Adipocyte (in vitro differentiated cells): ENCODE results near the gene NXT2.

Experiments
- DNase-seq: peaks from one replicate; pipeline ENCODE4 v3.0.0-alpha.2; 2015; ENCODE audit warnings: low read depth
- H3K27me3 ChIP-seq: replicated peaks from 2 replicates; pipeline ENCODE4 v1.7.0; 2013; ENCODE audit warnings: mild to moderate bottlenecking, low read length, moderate library complexity; ENCODE audit not compliant: control insufficient read depth, insufficient read depth
- H3K36me3 ChIP-seq: 2 replicates; pipeline ENCODE4 v1.7.0; 2013; ENCODE audit warnings: low read length, mild to moderate bottlenecking, moderate library complexity; ENCODE audit not compliant: control insufficient read depth, insufficient read depth, severe bottlenecking
- H3K4me1 ChIP-seq: 2 replicates; pipeline ENCODE4 v1.7.0; 2013; ENCODE audit warnings: mild to moderate bottlenecking, low read length, moderate library complexity; ENCODE audit not compliant: control insufficient read depth, insufficient read depth
- H3K4me3 ChIP-seq: 2 replicates; pipeline ENCODE4 v1.7.0; 2013; ENCODE audit warnings: mild to moderate bottlenecking, low read length, moderate library complexity
- H3K9ac ChIP-seq: 2 replicates; pipeline ENCODE4 v1.7.0; 2013; ENCODE audit warnings: mild to moderate bottlenecking, low read length, moderate library complexity
- H3K9me3 ChIP-seq: 2 replicates; pipeline ENCODE4 v1.7.0; 2013; ENCODE audit warnings: mild to moderate bottlenecking, low read length, moderate library complexity; ENCODE audit not compliant: control insufficient read depth

Gene NXT2

GRCh38 chrX:109536439-109537323 lies at the start of gene NXT2:
TSS of gene NXT2 (plus strand) at chrX:109536844. CDS start at chrX:109537007, 163 bp downstream.
- peak within 1 kb of the TSS; percentile 85 for H3K4me3 ChIP-seq
- H3K27me3 ChIP-seq = peaks cover 6% of the 10 kb centered on the region
- H3K4me1 ChIP-seq = peaks cover 5% of the 10 kb centered on the region
- DNase-seq = peak; percentile 94
- no peaks in the 10 kb centered on the region for H3K36me3 ChIP-seq
- no peaks in the 10 kb centered on the region for H3K9me3 ChIP-seq
- peak within 1 kb of the TSS; percentile 88 for H3K9ac ChIP-seq

- H3K4me1 ChIP-seq = peaks cover 16% of the 10 kb centered on the region
- H3K9me3 ChIP-seq = no peaks in the 10 kb centered on the region
- no peak for DNase-seq
- no peaks in the 10 kb centered on the region for H3K36me3 ChIP-seq
- H3K4me3 ChIP-seq = no peak overlapping the region
- H3K27me3 ChIP-seq = peaks cover 44% of the 10 kb centered on the region
- no peak overlapping the region for H3K9ac ChIP-seq
Observed at GRCh38 chrX:109487640-109488039, 49.0 kb upstream of the NXT2 start.

- Histone ChIP-seq H3K27me3 (peaks cover 44% of the 10 kb centered on the region), H3K36me3 (no peaks in the 10 kb centered on the region), H3K4me3 (no peak overlapping the region), H3K9me3 (no peaks in the 10 kb centered on the region), H3K9ac (no peak overlapping the region), H3K4me1 (peaks cover 16% of the 10 kb centered on the region)
- DNase-seq = no peak
Observed at GRCh38 chrX:109489174-109489573, 47.5 kb upstream of the NXT2 start.

GRCh38 chrX:109498434-109498833 lies 38.2 kb upstream of the NXT2 start:
- Histone ChIP-seq H3K9ac (no peak overlapping the region), H3K9me3 (peaks cover 13% of the 10 kb centered on the region)

GRCh38 chrX:109501176-109501575 lies 35.5 kb upstream of the NXT2 start:
- DNase-seq = no peak
- Histone ChIP-seq H3K27me3 (peaks cover 69% of the 10 kb centered on the region), H3K4me1 (no peaks in the 10 kb centered on the region), H3K9ac (no peak overlapping the region), H3K36me3 (no peaks in the 10 kb centered on the region), H3K4me3 (no peak overlapping the region), H3K9me3 (peaks cover 10% of the 10 kb centered on the region)

More at GRCh38 chrX:109498434-109498833, 38.2 kb upstream of the NXT2 start:
- peaks cover 69% of the 10 kb centered on the region for H3K27me3 ChIP-seq
- H3K4me1 ChIP-seq = no peaks in the 10 kb centered on the region
- no peak for DNase-seq
- H3K36me3 ChIP-seq = no peaks in the 10 kb centered on the region
- H3K4me3 ChIP-seq = no peak overlapping the region

GRCh38 chrX:109508915-109509314 lies 27.7 kb upstream of the NXT2 start:
- DNase-seq = no peak
- no peaks in the 10 kb centered on the region for H3K4me1 ChIP-seq

GRCh38 chrX:109511113-109511512 lies 25.5 kb upstream of the NXT2 start:
- H3K9ac ChIP-seq = no peak overlapping the region
- no peak for DNase-seq
- H3K9me3 ChIP-seq = peaks cover 15% of the 10 kb centered on the region
- H3K4me3 ChIP-seq = no peak overlapping the region
- no peaks in the 10 kb centered on the region for H3K4me1 ChIP-seq
- peaks cover 23% of the 10 kb centered on the region for H3K27me3 ChIP-seq
- H3K36me3 ChIP-seq = no peaks in the 10 kb centered on the region

More at GRCh38 chrX:109508915-109509314, 27.7 kb upstream of the NXT2 start:
- Histone ChIP-seq H3K27me3 (peaks cover 38% of the 10 kb centered on the region), H3K9ac (no peak overlapping the region), H3K36me3 (no peaks in the 10 kb centered on the region), H3K9me3 (peaks cover 15% of the 10 kb centered on the region), H3K4me3 (no peak overlapping the region)

- no peak for DNase-seq
- Histone ChIP-seq H3K9me3 (peaks cover 5% of the 10 kb centered on the region), H3K36me3 (no peaks in the 10 kb centered on the region), H3K4me3 (no peak overlapping the region), H3K9ac (no peak overlapping the region), H3K27me3 (peaks cover 8% of the 10 kb centered on the region), H3K4me1 (no peaks in the 10 kb centered on the region)
Observed at GRCh38 chrX:109519001-109519400, 17.6 kb upstream of the NXT2 start.

- no peak overlapping the region for H3K9ac ChIP-seq
- peaks cover 2% of the 10 kb centered on the region for H3K4me1 ChIP-seq
- H3K27me3 ChIP-seq = peaks cover 6% of the 10 kb centered on the region
- no peak for DNase-seq
- no peaks in the 10 kb centered on the region for H3K36me3 ChIP-seq
- H3K9me3 ChIP-seq = peaks cover 7% of the 10 kb centered on the region
- no peak overlapping the region for H3K4me3 ChIP-seq
Observed at GRCh38 chrX:109533005-109533404, 3.6 kb upstream of the NXT2 start.

- no peak overlapping the region for H3K4me3 ChIP-seq
- no peaks in the 10 kb centered on the region for H3K36me3 ChIP-seq
- peaks cover 6% of the 10 kb centered on the region for H3K27me3 ChIP-seq
- DNase-seq = peak; percentile 1
- H3K9me3 ChIP-seq = peaks cover 7% of the 10 kb centered on the region
- H3K9ac ChIP-seq = no peak overlapping the region
- H3K4me1 ChIP-seq = peaks cover 5% of the 10 kb centered on the region
Observed at GRCh38 chrX:109533631-109534030, 3.0 kb upstream of the NXT2 start.

GRCh38 chrX:109534933-109535332 lies 1.7 kb upstream of the NXT2 start:
- no peaks in the 10 kb centered on the region for H3K9me3 ChIP-seq
- no peak overlapping the region for H3K4me3 ChIP-seq
- H3K36me3 ChIP-seq = no peaks in the 10 kb centered on the region
- H3K27me3 ChIP-seq = peaks cover 6% of the 10 kb centered on the region
- no peak overlapping the region for H3K9ac ChIP-seq
- H3K4me1 ChIP-seq = peaks cover 5% of the 10 kb centered on the region
- no peak for DNase-seq
